HG03103 (cell line): ENCODE measurements around the gene DBH.
"Not testable (repeated sequence)": the region's sequence is repeated elsewhere in the genome, so short reads cannot be mapped to it uniquely, and the experiment has no call there.

Experiments
- ATAC-seq: cut with Tn5 transposase; IDR thresholded peaks from one replicate; pipeline ENCODE4 v1.9.1; 2021; ENCODE audit warnings: low read depth; ENCODE audit not compliant: unreplicated experiment

The DBH gene

GRCh38 chr9:133618726-133619125 is 17.4 kb upstream of the DBH start:
- ATAC-seq, result no peak

- no peak for ATAC-seq
These were observed 16.4 kb upstream of the DBH start for GRCh38 chr9:133619791-133620190.

GRCh38 chr9:133621725-133622267 is 14.4 kb upstream of the DBH start:
- no peak for ATAC-seq

GRCh38 chr9:133622555-133622954 is 13.6 kb upstream of the DBH start:
- ATAC-seq, result no peak

- ATAC-seq, result not testable (repeated sequence)
These were observed 10.2 kb upstream of the DBH start for GRCh38 chr9:133626008-133626407.

GRCh38 chr9:133627341-133627740 is 8.8 kb upstream of the DBH start:
- no peak for ATAC-seq

GRCh38 chr9:133628766-133629165 is 7.4 kb upstream of the DBH start:
- ATAC-seq, result no peak

- no peak for ATAC-seq
These were observed 6.7 kb upstream of the DBH start for GRCh38 chr9:133629221-133630110.

- ATAC-seq, result no peak
These were observed 5.1 kb upstream of the DBH start for GRCh38 chr9:133631111-133631510.

GRCh38 chr9:133632806-133633680 is 3.1 kb upstream of the DBH start:
- no peak for ATAC-seq

- no peak for ATAC-seq
These were observed 2.5 kb upstream of the DBH start for GRCh38 chr9:133633681-133634080.

- ATAC-seq, result no peak
These were observed 2.0 kb upstream of the DBH start for GRCh38 chr9:133634081-133634691.

- ATAC-seq, result no peak
These were observed 1.1 kb upstream of the DBH start for GRCh38 chr9:133635098-133635497.

GRCh38 chr9:133636902-133637301 is 739 bp downstream of the DBH start:
- no peak for ATAC-seq

GRCh38 chr9:133637451-133638055 is 1.4 kb downstream of the DBH start:
- no peak for ATAC-seq

GRCh38 chr9:133638076-133638475 is 1.9 kb downstream of the DBH start:
- no peak for ATAC-seq

- no peak for ATAC-seq
These were observed 2.5 kb downstream of the DBH start for GRCh38 chr9:133638711-133639110.

- ATAC-seq, result no peak
These were observed 3.5 kb downstream of the DBH start for GRCh38 chr9:133639613-133640012.

- no peak for ATAC-seq
These were observed 4.0 kb downstream of the DBH start for GRCh38 chr9:133640160-133640559.

GRCh38 chr9:133640580-133641395 is 4.6 kb downstream of the DBH start:
- no peak for ATAC-seq
